BJ (cell line): ENCODE data around the gene SWT1. TPM values are rescaled to one million over a fixed set of nuclear protein-coding genes. Genes with fewer than 3 reads are reported as not detected.
A peak's percentile ranks its signal among the peaks of the same experiment; 100 is the strongest.
"Not testable (repeated sequence)": the region's sequence is repeated elsewhere in the genome, so short reads cannot be mapped to it uniquely, and the experiment has no call there.

Source experiments
- CTCF ChIA-PET: fragments of 350-600 bp; formaldehyde crosslinking; extraction: SDS; loops from one replicate; lab custom pipeline; 2021; ENCODE audit warnings: antibody characterized with exemption, inconsistent platforms; lab: Yijun Ruan, JAX
- POLR2A ChIA-PET: fragments of 300-600 bp; sonication (Branson Sonifier 250); formaldehyde crosslinking; extraction: SDS; loops from one replicate; lab custom pipeline; 2021; ENCODE audit warnings: antibody characterized with exemption; lab: Charles Lee
- DNase-seq: peaks from one replicate; pipeline ENCODE4 v3.0.0-alpha.2; 2011; ENCODE audit warnings: low read depth
- H3K27me3 ChIP-seq: 2 replicates; pipeline ENCODE4 v1.6.0; 2011; ENCODE audit warnings: low read length; ENCODE audit not compliant: control insufficient read depth, insufficient read depth
- H3K36me3 ChIP-seq: 2 replicates; pipeline ENCODE4 v1.5.1; 2011; ENCODE audit warnings: low read length; ENCODE audit not compliant: control insufficient read depth, insufficient read depth
- H3K4me3 ChIP-seq: 2 replicates; pipeline ENCODE4 v1.5.1; 2011; ENCODE audit warnings: low read depth, mild to moderate bottlenecking, control low read depth, low read length
- CTCF ChIP-seq: IDR thresholded peaks from 2 replicates; pipeline ENCODE4 v1.5.1; 2011; ENCODE audit warnings: low read depth, mild to moderate bottlenecking, control low read depth, inconsistent platforms, low read length, moderate library complexity; ENCODE audit not compliant: insufficient read depth
- polyA plus RNA-seq: library from polyadenylated mRNA; depleted of rRNA; stranded (reverse); fragments of >200 nt; gene quantifications from 2 replicates; pipeline ENCODE4 v1.2.3, GENCODE V29; 2011

The SWT1 gene
- polyA plus RNA-seq, 1 experiment = 0.78 TPM

GRCh38 chr1:185232874-185233273 is 75.9 kb downstream of the SWT1 start:
- no peak for DNase-seq
- no peak for TF ChIP-seq CTCF
- no peaks in the 10 kb centered on the region for H3K36me3 ChIP-seq
- ChIA-PET CTCF (no interaction called here), POLR2A (no interaction called here)
- no peak overlapping the region for H3K4me3 ChIP-seq
- H3K27me3 ChIP-seq = no peaks in the 10 kb centered on the region

GRCh38 chr1:185234183-185234582 is 77.2 kb downstream of the SWT1 start:
- H3K4me3 ChIP-seq, H3K36me3 ChIP-seq, POLR2A ChIA-PET, H3K27me3 ChIP-seq, DNase-seq: not testable (repeated sequence)
- CTCF ChIA-PET = interaction anchor here (0.8 kb wide), 1 partner anchor 13 kb away, joined by 3 read pairs; no protein-coding TSS in a partner anchor

- H3K4me3 ChIP-seq, H3K36me3 ChIP-seq, DNase-seq, H3K27me3 ChIP-seq, POLR2A ChIA-PET, CTCF ChIA-PET: not testable (repeated sequence)
Observed at GRCh38 chr1:185237176-185237575, 80.2 kb downstream of the SWT1 start.

- TF ChIP-seq CTCF = no peak
- no peak for DNase-seq
- H3K4me3 ChIP-seq = no peak overlapping the region
- H3K36me3 ChIP-seq = no peaks in the 10 kb centered on the region
- no peaks in the 10 kb centered on the region for H3K27me3 ChIP-seq
- ChIA-PET POLR2A (no interaction called here), CTCF (interaction anchor here (0.7 to 2.0 kb wide), 4 partner anchors 11 to 433 kb away, joined by 3 to 19 read pairs (median 6); no protein-coding TSS in a partner anchor)
Observed at GRCh38 chr1:185237661-185238060, 80.7 kb downstream of the SWT1 start.

GRCh38 chr1:185238447-185238846 is 81.5 kb downstream of the SWT1 start:
- H3K4me3 ChIP-seq = no peak overlapping the region
- H3K27me3 ChIP-seq = no peaks in the 10 kb centered on the region
- no peak for DNase-seq
- CTCF ChIA-PET = interaction anchor here (0.6 to 2.4 kb wide), 18 partner anchors 9 to 509 kb away, joined by 3 to 19 read pairs (median 4); no protein-coding TSS in a partner anchor
- TF ChIP-seq CTCF = peak; percentile 48
- POLR2A ChIA-PET = no interaction called here
- no peaks in the 10 kb centered on the region for H3K36me3 ChIP-seq

- TF ChIP-seq CTCF = no peak
- no peak overlapping the region for H3K4me3 ChIP-seq
- POLR2A ChIA-PET = no interaction called here
- no peak for DNase-seq
- H3K36me3 ChIP-seq = no peaks in the 10 kb centered on the region
- no peaks in the 10 kb centered on the region for H3K27me3 ChIP-seq
- CTCF ChIA-PET = interaction anchor here (0.6 to 2.4 kb wide), 5 partner anchors 20 to 1547 kb away, joined by 3 to 19 read pairs (median 4); no protein-coding TSS in a partner anchor
Observed at GRCh38 chr1:185239861-185240260, 82.9 kb downstream of the SWT1 start.
